GM23338 (cell line): ENCODE results near the gene SHMT1. TPM values are rescaled to one million over a fixed set of nuclear protein-coding genes. Genes with fewer than 3 reads are reported as not detected.

ENCODE experiments used
- ATAC-seq: fragments of 200-7000 bp; cut with Tn5 transposase; 3 replicates; pipeline ENCODE4 v1.9.1; 2020
- DNase-seq: peaks from one replicate; pipeline ENCODE4 v3.0.0-alpha.2; 2015; ENCODE audit warnings: low spot score
- H2AFZ ChIP-seq: fragments of 200-600 bp; sonication (generic); 2 replicates; pipeline ENCODE4 v1.8.0; 2016; ENCODE audit warnings: antibody characterized with exemption, mild to moderate bottlenecking, moderate library complexity
- H3F3A ChIP-seq: fragments of 200-600 bp; sonication (generic); replicated peaks from 2 replicates; pipeline ENCODE4 v1.8.0; 2017; ENCODE audit warnings: antibody characterized with exemption, mixed run types, low read depth
- H3K27ac ChIP-seq: fragments of 200-600 bp; sonication (generic); 2 replicates; pipeline ENCODE4 v1.6.1; 2016; ENCODE audit warnings: low read depth
- H3K27me3 ChIP-seq: fragments of 200-600 bp; sonication (generic); 2 replicates; pipeline ENCODE4 v1.8.0; 2016; ENCODE audit warnings: mild to moderate bottlenecking, mixed run types, moderate library complexity; ENCODE audit not compliant: insufficient read depth
- H3K36me3 ChIP-seq: fragments of 200-600 bp; sonication (generic); 2 replicates; pipeline ENCODE4 v1.8.0; 2016; ENCODE audit warnings: mild to moderate bottlenecking; ENCODE audit not compliant: insufficient read depth
- H3K4me1 ChIP-seq: fragments of 200-600 bp; sonication (generic); 2 replicates; pipeline ENCODE4 v1.8.0; 2016; ENCODE audit warnings: mild to moderate bottlenecking, moderate library complexity; ENCODE audit not compliant: insufficient read depth
- H3K4me2 ChIP-seq: fragments of 200-600 bp; sonication (generic); 2 replicates; pipeline ENCODE4 v1.7.1; 2017; ENCODE audit warnings: mixed run types
- H3K4me3 ChIP-seq: fragments of 200-600 bp; sonication (generic); 2 replicates; pipeline ENCODE4 v1.6.1; 2016; ENCODE audit warnings: mixed run types
- H3K79me2 ChIP-seq: fragments of 200-600 bp; sonication (generic); replicated peaks from 2 replicates; pipeline ENCODE4 v1.8.0; 2017; ENCODE audit warnings: mild to moderate bottlenecking; ENCODE audit not compliant: insufficient read depth
- H3K9me2 ChIP-seq: fragments of 200-600 bp; sonication (generic); 2 replicates; pipeline ENCODE4 v1.8.0; 2017; ENCODE audit not compliant: insufficient read depth
- H4K20me1 ChIP-seq: fragments of 200-600 bp; sonication (generic); replicated peaks from 2 replicates; pipeline ENCODE4 v1.8.0; 2017; ENCODE audit warnings: mild to moderate bottlenecking; ENCODE audit not compliant: insufficient read depth
- H3K27ac Mint-ChIP-seq: 2 replicates; pipeline ENCODE4 v1.8.0; 2020; ENCODE audit warnings: inconsistent platforms, mild to moderate bottlenecking, moderate library complexity, mixed read lengths
- H3K27me3 Mint-ChIP-seq: 3 replicates; pipeline ENCODE4 v1.8.0; 2022; ENCODE audit warnings: low read depth, mild to moderate bottlenecking, moderate library complexity, mixed read lengths, inconsistent platforms; ENCODE audit not compliant: insufficient read depth, poor library complexity
- H3K36me3 Mint-ChIP-seq: 3 replicates; pipeline ENCODE4 v1.8.0; 2021; ENCODE audit warnings: low read depth, mild to moderate bottlenecking, inconsistent platforms, moderate library complexity, mixed read lengths
- H3K4me1 Mint-ChIP-seq: 3 replicates; pipeline ENCODE4 v1.8.0; 2020; ENCODE audit warnings: mild to moderate bottlenecking, inconsistent platforms, mixed read lengths
- H3K4me3 Mint-ChIP-seq: 3 replicates; pipeline ENCODE4 v1.8.0; 2021; ENCODE audit warnings: moderate library complexity, mild to moderate bottlenecking, inconsistent platforms, mixed read lengths
- H3K9me3 Mint-ChIP-seq: 3 replicates; pipeline ENCODE4 v1.8.0; 2020; ENCODE audit warnings: moderate library complexity, mild to moderate bottlenecking, inconsistent platforms, mixed read lengths
- CREB1 ChIP-seq: fragments of 250-450 bp; sonication (Bioruptor Pico); IDR thresholded peaks from 2 replicates; pipeline ENCODE4 v1.5.0; 2020; ENCODE audit warnings: low read depth, mild to moderate bottlenecking, moderate library complexity
- ETS1 ChIP-seq: IDR thresholded peaks from 2 replicates; pipeline ENCODE4 v1.6.1; 2016; ENCODE audit warnings: antibody characterized with exemption
- EZH2 ChIP-seq: fragments of 200-600 bp; sonication (generic); IDR thresholded peaks from one replicate; pipeline ENCODE4 v1.8.0; 2017; ENCODE audit warnings: antibody characterized with exemption, mild to moderate bottlenecking, low read depth; ENCODE audit not compliant: unreplicated experiment
- EZH2phosphoT487 ChIP-seq: fragments of 200-600 bp; sonication (generic); IDR thresholded peaks from one replicate; pipeline ENCODE4 v1.8.1; 2018; ENCODE audit warnings: antibody characterized with exemption; ENCODE audit not compliant: unreplicated experiment
- JUNB ChIP-seq: IDR thresholded peaks from one replicate; pipeline ENCODE4 v1.6.1; 2016; ENCODE audit warnings: antibody characterized with exemption; ENCODE audit not compliant: unreplicated experiment
- NANOG ChIP-seq: IDR thresholded peaks from 2 replicates; pipeline ENCODE4 v1.6.1; 2016; ENCODE audit warnings: antibody characterized with exemption, borderline replicate concordance
- POLR2AphosphoS5 ChIP-seq: IDR thresholded peaks from 2 replicates; pipeline ENCODE4 v1.6.1; 2016; ENCODE audit warnings: antibody characterized with exemption, low read depth
- REST ChIP-seq: IDR thresholded peaks from one replicate; pipeline ENCODE4 v1.6.1; 2018; ENCODE audit warnings: antibody characterized with exemption; ENCODE audit not compliant: unreplicated experiment
- STAT1 ChIP-seq: IDR thresholded peaks from one replicate; pipeline ENCODE4 v1.6.1; 2016; ENCODE audit warnings: antibody characterized with exemption; ENCODE audit not compliant: unreplicated experiment
- ZNF114 ChIP-seq: fragments of 250-450 bp; sonication (Bioruptor Pico); IDR thresholded peaks from 2 replicates; pipeline ENCODE4 v1.5.0; 2020; ENCODE audit warnings: mild to moderate bottlenecking, moderate library complexity
- ZNF331 ChIP-seq: fragments of 250-450 bp; sonication (Bioruptor Pico); IDR thresholded peaks from 2 replicates; pipeline ENCODE4 v1.5.0; 2020; ENCODE audit warnings: low read depth, mild to moderate bottlenecking, moderate library complexity
- polyA plus RNA-seq: library from polyadenylated mRNA; unstranded; fragments of >200 nt; fragmentation: Nextera tagmentation; extraction: Ambion mirVana; gene quantifications from 2 replicates; pipeline ENCODE4 v1.2.1, GENCODE V29; 2016
- total RNA-seq: library from RNA; depleted of rRNA; stranded (reverse); fragments of >200 nt; shearing (Covaris generic); gene quantifications from 2 replicates; pipeline ENCODE4 v1.2.3, GENCODE V29; 2014
- TF ChIP-seq, protein P1 (sequence below): fragments of 250-450 bp; sonication (Bioruptor Pico); IDR thresholded peaks from 2 replicates; pipeline ENCODE4 v1.5.0; 2020; ENCODE audit warnings: mild to moderate bottlenecking, moderate library complexity
- TF ChIP-seq, protein P2 (sequence below), 2 experiments: fragments of 200-600 bp in 1 of 2; sonication (generic) in 1 of 2; conservative IDR thresholded peaks; 2 replicates each; pipeline versions ENCODE4 v1.5.1 to v1.6.1; 2016 to 2017; ENCODE audit warnings: antibody characterized with exemption in 2 of 2, low read depth in 2 of 2, mild to moderate bottlenecking in 2 of 2, moderate library complexity in 1 of 2

Gene SHMT1
- total and polyA plus RNA-seq, 2 experiments from 2014 or later: 22.8 to 33.3 TPM

DNA sequence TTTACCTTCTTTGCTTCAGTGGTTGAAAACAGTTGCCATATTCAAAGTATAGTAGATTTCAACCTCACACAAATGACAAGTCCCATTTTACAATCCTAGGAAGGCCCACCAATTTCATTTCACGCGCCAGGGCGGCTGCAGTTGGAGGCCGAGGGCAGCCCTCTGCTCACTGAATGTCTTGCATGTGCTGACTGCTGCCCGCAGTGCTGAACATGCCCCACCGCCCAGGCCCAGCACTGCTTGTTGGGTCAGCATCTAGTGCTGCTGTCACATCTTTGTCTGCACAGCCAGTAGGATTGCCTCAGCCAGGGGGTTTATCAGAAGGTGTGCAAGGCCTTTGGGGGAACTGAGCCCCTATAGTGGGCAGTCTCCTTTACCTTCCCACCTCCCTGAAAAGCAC, 36.8 kb downstream of the SHMT1 start:
- H3K4me1 Mint-ChIP-seq: no peaks in the 10 kb centered on the region
- no peaks in the 10 kb centered on the region for H3K9me2 ChIP-seq
- H3K27ac Mint-ChIP-seq: no peak overlapping the region
- H2AFZ ChIP-seq: no peak overlapping the region
- no peaks in the 10 kb centered on the region; the same call in 2 of the 3 replicates for H3K9me3 Mint-ChIP-seq
- no peak overlapping the region for H3K27ac ChIP-seq
- H3K4me3 Mint-ChIP-seq: no peak overlapping the region
- ATAC-seq (no peak), DNase-seq (no peak)
- no peak for TF ChIP-seq EZH2phosphoT487
- TF ChIP-seq EZH2: no peak
- TF ChIP-seq NANOG: no peak
- TF ChIP-seq ETS1: no peak
- TF ChIP-seq ZNF331 (CRISPR knock-in tag): no peak
- TF ChIP-seq POLR2AphosphoS5: no peak
- no peak for TF ChIP-seq STAT1
- no peak for TF ChIP-seq JUNB
- no peak for TF ChIP-seq REST
- TF ChIP-seq CREB1: no peak
- TF ChIP-seq, protein P1, sequence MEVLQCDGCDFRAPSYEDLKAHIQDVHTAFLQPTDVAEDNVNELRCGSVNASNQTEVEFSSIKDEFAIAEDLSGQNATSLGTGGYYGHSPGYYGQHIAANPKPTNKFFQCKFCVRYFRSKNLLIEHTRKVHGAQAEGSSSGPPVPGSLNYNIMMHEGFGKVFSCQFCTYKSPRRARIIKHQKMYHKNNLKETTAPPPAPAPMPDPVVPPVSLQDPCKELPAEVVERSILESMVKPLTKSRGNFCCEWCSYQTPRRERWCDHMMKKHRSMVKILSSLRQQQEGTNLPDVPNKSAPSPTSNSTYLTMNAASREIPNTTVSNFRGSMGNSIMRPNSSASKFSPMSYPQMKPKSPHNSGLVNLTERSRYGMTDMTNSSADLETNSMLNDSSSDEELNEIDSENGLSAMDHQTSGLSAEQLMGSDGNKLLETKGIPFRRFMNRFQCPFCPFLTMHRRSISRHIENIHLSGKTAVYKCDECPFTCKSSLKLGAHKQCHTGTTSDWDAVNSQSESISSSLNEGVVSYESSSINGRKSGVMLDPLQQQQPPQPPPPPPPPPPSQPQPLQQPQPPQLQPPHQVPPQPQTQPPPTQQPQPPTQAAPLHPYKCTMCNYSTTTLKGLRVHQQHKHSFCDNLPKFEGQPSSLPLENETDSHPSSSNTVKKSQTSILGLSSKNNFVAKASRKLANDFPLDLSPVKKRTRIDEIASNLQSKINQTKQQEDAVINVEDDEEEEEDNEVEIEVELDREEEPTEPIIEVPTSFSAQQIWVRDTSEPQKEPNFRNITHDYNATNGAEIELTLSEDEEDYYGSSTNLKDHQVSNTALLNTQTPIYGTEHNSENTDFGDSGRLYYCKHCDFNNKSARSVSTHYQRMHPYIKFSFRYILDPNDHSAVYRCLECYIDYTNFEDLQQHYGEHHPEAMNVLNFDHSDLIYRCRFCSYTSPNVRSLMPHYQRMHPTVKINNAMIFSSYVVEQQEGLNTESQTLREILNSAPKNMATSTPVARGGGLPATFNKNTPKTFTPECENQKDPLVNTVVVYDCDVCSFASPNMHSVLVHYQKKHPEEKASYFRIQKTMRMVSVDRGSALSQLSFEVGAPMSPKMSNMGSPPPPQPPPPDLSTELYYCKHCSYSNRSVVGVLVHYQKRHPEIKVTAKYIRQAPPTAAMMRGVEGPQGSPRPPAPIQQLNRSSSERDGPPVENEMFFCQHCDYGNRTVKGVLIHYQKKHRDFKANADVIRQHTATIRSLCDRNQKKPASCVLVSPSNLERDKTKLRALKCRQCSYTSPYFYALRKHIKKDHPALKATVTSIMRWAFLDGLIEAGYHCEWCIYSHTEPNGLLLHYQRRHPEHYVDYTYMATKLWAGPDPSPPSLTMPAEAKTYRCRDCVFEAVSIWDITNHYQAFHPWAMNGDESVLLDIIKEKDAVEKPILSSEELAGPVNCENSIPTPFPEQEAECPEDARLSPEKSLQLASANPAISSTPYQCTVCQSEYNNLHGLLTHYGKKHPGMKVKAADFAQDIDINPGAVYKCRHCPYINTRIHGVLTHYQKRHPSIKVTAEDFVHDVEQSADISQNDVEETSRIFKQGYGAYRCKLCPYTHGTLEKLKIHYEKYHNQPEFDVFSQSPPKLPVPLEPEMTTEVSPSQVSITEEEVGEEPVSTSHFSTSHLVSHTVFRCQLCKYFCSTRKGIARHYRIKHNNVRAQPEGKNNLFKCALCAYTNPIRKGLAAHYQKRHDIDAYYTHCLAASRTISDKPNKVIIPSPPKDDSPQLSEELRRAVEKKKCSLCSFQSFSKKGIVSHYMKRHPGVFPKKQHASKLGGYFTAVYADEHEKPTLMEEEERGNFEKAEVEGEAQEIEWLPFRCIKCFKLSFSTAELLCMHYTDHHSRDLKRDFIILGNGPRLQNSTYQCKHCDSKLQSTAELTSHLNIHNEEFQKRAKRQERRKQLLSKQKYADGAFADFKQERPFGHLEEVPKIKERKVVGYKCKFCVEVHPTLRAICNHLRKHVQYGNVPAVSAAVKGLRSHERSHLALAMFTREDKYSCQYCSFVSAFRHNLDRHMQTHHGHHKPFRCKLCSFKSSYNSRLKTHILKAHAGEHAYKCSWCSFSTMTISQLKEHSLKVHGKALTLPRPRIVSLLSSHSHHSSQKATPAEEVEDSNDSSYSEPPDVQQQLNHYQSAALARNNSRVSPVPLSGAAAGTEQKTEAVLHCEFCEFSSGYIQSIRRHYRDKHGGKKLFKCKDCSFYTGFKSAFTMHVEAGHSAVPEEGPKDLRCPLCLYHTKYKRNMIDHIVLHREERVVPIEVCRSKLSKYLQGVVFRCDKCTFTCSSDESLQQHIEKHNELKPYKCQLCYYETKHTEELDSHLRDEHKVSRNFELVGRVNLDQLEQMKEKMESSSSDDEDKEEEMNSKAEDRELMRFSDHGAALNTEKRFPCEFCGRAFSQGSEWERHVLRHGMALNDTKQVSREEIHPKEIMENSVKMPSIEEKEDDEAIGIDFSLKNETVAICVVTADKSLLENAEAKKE: no peak
- no peak for TF ChIP-seq ZNF114 (CRISPR knock-in tag)
- TF ChIP-seq, protein P2, sequence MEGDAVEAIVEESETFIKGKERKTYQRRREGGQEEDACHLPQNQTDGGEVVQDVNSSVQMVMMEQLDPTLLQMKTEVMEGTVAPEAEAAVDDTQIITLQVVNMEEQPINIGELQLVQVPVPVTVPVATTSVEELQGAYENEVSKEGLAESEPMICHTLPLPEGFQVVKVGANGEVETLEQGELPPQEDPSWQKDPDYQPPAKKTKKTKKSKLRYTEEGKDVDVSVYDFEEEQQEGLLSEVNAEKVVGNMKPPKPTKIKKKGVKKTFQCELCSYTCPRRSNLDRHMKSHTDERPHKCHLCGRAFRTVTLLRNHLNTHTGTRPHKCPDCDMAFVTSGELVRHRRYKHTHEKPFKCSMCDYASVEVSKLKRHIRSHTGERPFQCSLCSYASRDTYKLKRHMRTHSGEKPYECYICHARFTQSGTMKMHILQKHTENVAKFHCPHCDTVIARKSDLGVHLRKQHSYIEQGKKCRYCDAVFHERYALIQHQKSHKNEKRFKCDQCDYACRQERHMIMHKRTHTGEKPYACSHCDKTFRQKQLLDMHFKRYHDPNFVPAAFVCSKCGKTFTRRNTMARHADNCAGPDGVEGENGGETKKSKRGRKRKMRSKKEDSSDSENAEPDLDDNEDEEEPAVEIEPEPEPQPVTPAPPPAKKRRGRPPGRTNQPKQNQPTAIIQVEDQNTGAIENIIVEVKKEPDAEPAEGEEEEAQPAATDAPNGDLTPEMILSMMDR (conservative IDR thresholded peaks at IDR 0.05; ENCODE audit: low read depth in 2 of 2): no peak
- H3K36me3 ChIP-seq: no peaks in the 10 kb centered on the region; the same call in 1 of the 2 replicates
- H3F3A ChIP-seq: no peaks in the 10 kb centered on the region; the same call in 1 of the 2 replicates
- H4K20me1 ChIP-seq: peaks cover 6% of the 10 kb centered on the region; the same call in 1 of the 2 replicates
- no peak overlapping the region for H3K4me2 ChIP-seq
- no peaks in the 10 kb centered on the region for H3K4me1 ChIP-seq
- peaks cover 8% of the 10 kb centered on the region for H3K27me3 Mint-ChIP-seq
- H3K27me3 ChIP-seq: no peaks in the 10 kb centered on the region
- H3K79me2 ChIP-seq: peaks cover 4% of the 10 kb centered on the region; the same call in 1 of the 2 replicates
- H3K4me3 ChIP-seq: no peak overlapping the region
- H3K36me3 Mint-ChIP-seq: peaks cover 61% of the 10 kb centered on the region
